Measurements from ENCODE around the gene CDK12. TPM values are rescaled to one million over a fixed set of nuclear protein-coding genes. Genes with fewer than 3 reads are reported as not detected.
"Not testable (repeated sequence)": the region's sequence is repeated elsewhere in the genome, so short reads cannot be mapped to it uniquely, and the experiment has no call there.

CDK12 gene
- total RNA-seq, 1 donor from 2014 or later, result 93.4 TPM

- Mint-ChIP-seq H3K27ac (peak overlapping the region; percentile 39), H3K36me3 (peaks cover 16% of the 10 kb centered on the region), H3K9me3 (no peaks in the 10 kb centered on the region), H3K4me3 (no peak overlapping the region), H3K4me1 (no peaks in the 10 kb centered on the region), H3K27me3 (ENCODE audit: low read depth) (no peaks in the 10 kb centered on the region)
- DNase-seq (ENCODE audit: low spot score in 2 of 2, unreplicated experiment in 2 of 2), result no peak
- TF ChIP-seq, protein P1, sequence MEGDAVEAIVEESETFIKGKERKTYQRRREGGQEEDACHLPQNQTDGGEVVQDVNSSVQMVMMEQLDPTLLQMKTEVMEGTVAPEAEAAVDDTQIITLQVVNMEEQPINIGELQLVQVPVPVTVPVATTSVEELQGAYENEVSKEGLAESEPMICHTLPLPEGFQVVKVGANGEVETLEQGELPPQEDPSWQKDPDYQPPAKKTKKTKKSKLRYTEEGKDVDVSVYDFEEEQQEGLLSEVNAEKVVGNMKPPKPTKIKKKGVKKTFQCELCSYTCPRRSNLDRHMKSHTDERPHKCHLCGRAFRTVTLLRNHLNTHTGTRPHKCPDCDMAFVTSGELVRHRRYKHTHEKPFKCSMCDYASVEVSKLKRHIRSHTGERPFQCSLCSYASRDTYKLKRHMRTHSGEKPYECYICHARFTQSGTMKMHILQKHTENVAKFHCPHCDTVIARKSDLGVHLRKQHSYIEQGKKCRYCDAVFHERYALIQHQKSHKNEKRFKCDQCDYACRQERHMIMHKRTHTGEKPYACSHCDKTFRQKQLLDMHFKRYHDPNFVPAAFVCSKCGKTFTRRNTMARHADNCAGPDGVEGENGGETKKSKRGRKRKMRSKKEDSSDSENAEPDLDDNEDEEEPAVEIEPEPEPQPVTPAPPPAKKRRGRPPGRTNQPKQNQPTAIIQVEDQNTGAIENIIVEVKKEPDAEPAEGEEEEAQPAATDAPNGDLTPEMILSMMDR (IDR thresholded peaks at IDR 0.05; ENCODE audit: unreplicated experiment), result no peak
These were observed 26.7 kb downstream of the CDK12 start for GRCh38 chr17:39487946-39488345.

DNA sequence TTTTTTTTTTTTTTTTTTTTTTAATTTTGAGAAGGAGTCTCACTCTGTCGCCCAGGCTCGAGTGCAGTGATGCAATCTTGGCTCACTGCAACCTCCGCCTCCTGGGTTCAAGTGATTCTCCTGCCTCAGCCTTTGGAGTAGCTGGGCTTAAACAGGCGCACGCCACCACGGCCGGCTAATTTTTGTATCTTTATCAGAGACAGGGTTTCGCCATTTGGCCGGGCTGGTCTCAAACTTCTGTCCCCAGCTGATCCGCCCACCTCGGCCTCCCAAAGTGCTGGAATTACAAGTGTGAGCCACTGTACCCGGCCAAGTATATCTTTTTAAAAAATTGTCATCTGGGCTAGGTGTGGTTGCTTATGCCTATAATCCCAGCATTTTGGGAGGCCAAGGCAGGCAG, 35.6 kb downstream of the CDK12 start:
- H3K4me1 Mint-ChIP-seq, result not testable (repeated sequence)

DNA sequence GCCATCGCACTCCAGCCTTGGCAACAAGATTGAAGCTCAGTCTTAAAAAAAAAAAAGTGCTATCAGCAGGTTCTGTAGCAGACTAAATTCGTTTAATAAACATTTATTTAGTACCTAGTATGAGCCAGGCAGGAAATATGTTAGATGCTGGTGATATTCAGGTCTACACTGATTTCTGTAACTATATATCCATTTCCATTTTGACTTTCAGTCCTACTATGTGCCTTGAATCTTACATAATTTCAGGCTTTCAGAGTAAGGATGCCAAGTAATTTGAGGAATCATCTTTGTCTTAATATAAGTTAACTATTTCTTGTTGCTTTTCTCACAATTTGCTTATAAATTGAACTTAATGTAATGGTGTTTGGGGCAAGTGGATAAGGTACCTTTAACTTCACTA, 46.2 kb downstream of the CDK12 start:
- H3K27ac Mint-ChIP-seq, result no peak overlapping the region
- no peaks in the 10 kb centered on the region for H3K27me3 Mint-ChIP-seq (ENCODE audit: low read depth)
- H3K4me1 Mint-ChIP-seq, result no peaks in the 10 kb centered on the region
- H3K36me3 Mint-ChIP-seq, result peaks cover 52% of the 10 kb centered on the region
- H3K9me3 Mint-ChIP-seq, result no peaks in the 10 kb centered on the region
- TF ChIP-seq, protein P1 (IDR thresholded peaks at IDR 0.05; ENCODE audit: unreplicated experiment), result no peak
- no peak for DNase-seq (ENCODE audit: low spot score in 2 of 2, unreplicated experiment in 2 of 2)
- H3K4me3 Mint-ChIP-seq, result no peak overlapping the region

More for the DNA sequence above, 35.6 kb downstream of the CDK12 start:
- H3K9me3 Mint-ChIP-seq; H3K4me3 Mint-ChIP-seq; H3K27me3 Mint-ChIP-seq (ENCODE audit: low read depth); H3K27ac Mint-ChIP-seq; DNase-seq (ENCODE audit: low spot score in 2 of 2, unreplicated experiment in 2 of 2): not testable (repeated sequence)
- peaks cover 31% of the 10 kb centered on the region for H3K36me3 Mint-ChIP-seq

DNA sequence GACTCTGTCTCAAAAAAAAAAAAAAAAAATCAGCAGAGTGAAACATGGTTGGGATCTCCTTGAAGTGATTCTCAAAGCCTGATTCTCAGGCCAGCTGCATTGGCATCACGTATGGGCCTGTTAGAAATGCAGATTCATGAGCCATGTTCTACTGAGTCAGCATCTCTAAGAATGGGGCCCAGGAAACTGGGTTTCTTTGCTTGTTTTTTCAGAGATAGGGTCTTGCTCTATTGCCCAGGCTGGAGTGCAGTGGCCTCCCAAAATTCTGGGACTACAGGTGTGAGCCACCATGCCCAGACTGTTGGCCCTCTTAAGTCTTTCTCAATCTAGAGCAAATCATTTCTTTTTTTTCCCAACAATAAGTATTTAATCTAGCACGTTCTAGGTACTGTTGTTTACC, 47.7 kb downstream of the CDK12 start:
- H3K27ac Mint-ChIP-seq, result no peak overlapping the region
- H3K27me3 Mint-ChIP-seq (ENCODE audit: low read depth), result no peaks in the 10 kb centered on the region
- H3K4me3 Mint-ChIP-seq, result no peak overlapping the region
- no peak for DNase-seq (ENCODE audit: low spot score in 2 of 2, unreplicated experiment in 2 of 2)
- TF ChIP-seq, protein P1 (IDR thresholded peaks at IDR 0.05; ENCODE audit: unreplicated experiment), result no peak
- no peaks in the 10 kb centered on the region for H3K4me1 Mint-ChIP-seq
- peaks cover 50% of the 10 kb centered on the region for H3K36me3 Mint-ChIP-seq
- no peaks in the 10 kb centered on the region for H3K9me3 Mint-ChIP-seq

DNA sequence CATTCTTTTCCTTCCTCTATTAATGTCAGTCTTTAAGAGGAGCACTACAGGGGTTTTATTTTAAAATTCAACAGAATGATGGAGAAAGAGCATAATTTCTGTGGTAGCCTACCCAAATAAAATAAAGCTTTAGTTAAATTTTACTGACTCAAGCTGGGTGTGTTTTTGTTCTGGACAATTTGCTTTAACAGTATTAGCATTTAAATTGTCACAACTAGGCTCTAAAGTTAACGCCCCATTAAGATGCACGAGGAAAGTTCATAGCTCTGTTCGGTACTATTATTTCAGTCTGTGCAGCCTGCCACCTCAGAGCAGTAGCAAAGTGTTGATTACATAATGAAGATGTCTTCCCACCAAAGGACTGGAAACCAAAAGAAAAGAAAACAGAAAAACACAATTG, 52.0 kb downstream of the CDK12 start:
- H3K36me3 Mint-ChIP-seq, result peaks cover 52% of the 10 kb centered on the region
- no peaks in the 10 kb centered on the region for H3K9me3 Mint-ChIP-seq
- H3K4me1 Mint-ChIP-seq, result no peaks in the 10 kb centered on the region
- TF ChIP-seq, protein P1 (IDR thresholded peaks at IDR 0.05; ENCODE audit: unreplicated experiment), result no peak
- DNase-seq (ENCODE audit: low spot score in 2 of 2, unreplicated experiment in 2 of 2), result no peak
- no peak overlapping the region for H3K4me3 Mint-ChIP-seq
- H3K27ac Mint-ChIP-seq, result no peak overlapping the region
- no peaks in the 10 kb centered on the region for H3K27me3 Mint-ChIP-seq (ENCODE audit: low read depth)

- H3K36me3 Mint-ChIP-seq, result peaks cover 52% of the 10 kb centered on the region
- no peaks in the 10 kb centered on the region for H3K9me3 Mint-ChIP-seq
- no peaks in the 10 kb centered on the region for H3K4me1 Mint-ChIP-seq
- DNase-seq (ENCODE audit: low spot score in 2 of 2, unreplicated experiment in 2 of 2), result no peak
- H3K4me3 Mint-ChIP-seq, result no peak overlapping the region
- TF ChIP-seq, protein P1 (IDR thresholded peaks at IDR 0.05; ENCODE audit: unreplicated experiment), result no peak
- no peaks in the 10 kb centered on the region for H3K27me3 Mint-ChIP-seq (ENCODE audit: low read depth)
- H3K27ac Mint-ChIP-seq, result no peak overlapping the region
These were observed 52.6 kb downstream of the CDK12 start for GRCh38 chr17:39513915-39514314.
